DND-41 (cell line): Measurements from ENCODE around the gene SMURF2.

Source experiments
- CTCF ChIP-seq: IDR thresholded peaks from 2 replicates; pipeline ENCODE4 v1.5.1; 2012; ENCODE audit warnings: borderline replicate concordance, low read length, moderate library complexity, mild to moderate bottlenecking; ENCODE audit not compliant: poor library complexity, severe bottlenecking; ENCODE audit errors: extremely low read depth
- EZH2 ChIP-seq: IDR thresholded peaks from 3 replicates; pipeline ENCODE4 v1.6.1; 2012; ENCODE audit warnings: borderline replicate concordance, low read depth, mild to moderate bottlenecking, moderate library complexity, low read length, inconsistent platforms; ENCODE audit not compliant: severe bottlenecking

- no peak for TF ChIP-seq CTCF
- TF ChIP-seq EZH2 = no peak
These were observed 26.4 kb upstream of the SMURF2 start for GRCh38 chr17:64688481-64688880.
